ENCODE data around the gene GAR1. TPM values are rescaled to one million over a fixed set of nuclear protein-coding genes. Genes with fewer than 3 reads are reported as not detected.
A peak's percentile ranks its signal among the peaks of the same experiment; 100 is the strongest.

The GAR1 gene
- total RNA-seq, 4 donors from 2014 or later = 5.9 to 14.2 (median 11.3) TPM

DNA sequence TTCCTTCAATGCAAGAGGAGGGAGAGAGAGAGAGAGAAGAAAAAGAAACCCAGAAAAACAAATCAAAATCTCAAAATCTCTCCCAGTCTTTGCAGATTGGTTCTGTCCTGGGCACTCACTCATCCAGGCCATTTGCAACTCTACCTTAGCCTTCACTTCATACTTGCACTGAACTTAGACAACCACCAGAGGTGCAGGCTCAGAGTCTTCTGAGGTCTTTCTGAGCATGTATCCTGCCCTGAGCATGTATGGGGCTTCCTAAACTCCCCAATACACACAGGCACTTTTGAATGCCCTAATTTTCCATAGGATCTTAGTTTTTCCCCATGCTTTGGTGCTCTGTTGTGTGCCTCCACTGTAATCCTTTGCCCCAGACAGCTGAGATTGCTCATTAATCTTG is 16.7 kb upstream of the GAR1 start:
- H3K36me3 ChIP-seq = no peaks in the 10 kb centered on the region
- H3K27ac ChIP-seq = no peak overlapping the region
- peaks cover 0 to 17% (median 7%) of the 10 kb centered on the region in 3 donors for H3K4me1 ChIP-seq
- peaks cover 0 to 16% (median 0%) of the 10 kb centered on the region in 3 donors for H3K9me3 ChIP-seq
- TF ChIP-seq POLR2A (IDR thresholded peaks at IDR 0.05) (no peak), CTCF (IDR thresholded peaks at IDR 0.05) (peak in 1 of 6 experiments; percentile 17)
- DNase-seq = no peak
- no peaks in the 10 kb centered on the region for H3K27me3 ChIP-seq
- intact Hi-C loops (cut with DNase I) = no loop called here
- H3K4me3 ChIP-seq = no peak overlapping the region

DNA sequence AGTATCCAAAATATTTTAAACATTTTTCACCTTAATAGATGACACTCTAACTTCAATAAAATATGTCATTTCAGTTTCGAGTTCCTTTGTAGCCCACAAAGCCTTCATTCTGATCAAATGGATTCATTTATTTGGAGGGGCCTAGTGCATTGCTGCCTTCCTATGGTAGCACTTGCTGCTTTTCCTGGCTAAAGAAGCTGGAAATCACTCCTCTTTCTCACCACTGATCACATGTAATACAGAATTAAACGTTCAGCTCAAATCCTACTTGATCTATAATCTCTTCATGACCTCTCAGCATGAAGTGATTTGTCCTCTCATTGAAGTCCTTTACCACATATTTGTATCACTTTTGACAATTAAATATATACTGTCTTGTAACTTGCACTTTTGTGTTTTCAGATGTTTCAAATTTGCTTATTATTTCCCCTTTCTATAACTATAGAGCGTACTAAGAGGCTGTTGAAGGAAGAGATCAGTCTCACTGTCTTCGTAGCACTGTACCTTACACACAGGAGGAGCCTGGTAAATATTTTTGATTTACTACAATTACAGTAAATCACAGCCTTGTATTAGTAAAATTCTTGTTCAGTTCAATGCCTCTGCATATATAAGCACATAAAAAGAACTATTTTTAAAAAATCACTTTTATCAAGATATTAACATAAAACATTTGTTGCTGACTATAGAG is 14.3 kb upstream of the GAR1 start:
- Histone ChIP-seq H3K4me1 (peaks cover 0 to 17% (median 7%) of the 10 kb centered on the region in 3 donors), H3K9me3 (peaks cover 0 to 4% (median 0%) of the 10 kb centered on the region in 3 donors), H3K27me3 (no peaks in the 10 kb centered on the region), H3K36me3 (no peaks in the 10 kb centered on the region), H3K27ac (peak overlapping the region in 3 of 4 donors; percentile 30 to 59 (median 36)), H3K4me3 (peak overlapping the region in 3 of 4 donors; percentile 23 to 53 (median 30))
- 32 to 48% methylated on average over 4 of the region's 4 CpGs for WGBS, 2 donors
- no peak for TF ChIP-seq POLR2A (IDR thresholded peaks at IDR 0.05)
- TF ChIP-seq CTCF (IDR thresholded peaks at IDR 0.05) = no peak
- DNase-seq = no peak
- intact Hi-C loops (cut with DNase I) = no loop called here

DNA sequence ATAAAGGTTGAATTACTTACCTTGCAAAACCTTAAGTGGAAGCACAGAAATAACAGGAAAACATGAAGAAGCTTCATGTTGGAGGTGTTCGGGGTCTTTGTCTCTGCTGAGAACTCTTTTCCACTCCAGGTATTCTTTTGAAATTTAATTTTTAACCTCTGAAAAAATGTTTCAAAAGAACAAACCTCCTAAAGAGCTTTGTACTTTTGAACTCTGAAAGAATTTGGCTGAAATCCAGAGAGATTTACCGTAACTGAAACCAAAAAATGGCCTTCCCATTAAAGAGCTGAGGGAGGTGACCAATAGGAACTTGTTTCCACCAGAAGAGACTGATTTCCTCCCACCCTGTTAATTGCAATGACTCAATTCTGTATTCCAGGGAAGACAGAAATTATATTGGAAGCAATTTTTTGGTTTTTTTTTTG is 13.7 kb upstream of the GAR1 start, which contains the start of gene CFI:
Gene CFI (minus strand): TSS at position 105 of the 425 bp plus-strand sequence. CDS start 28 bp downstream, at position 77.
- TF ChIP-seq POLR2A (IDR thresholded peaks at IDR 0.05) = no peak
- no peak for TF ChIP-seq CTCF (IDR thresholded peaks at IDR 0.05)
- no peak for DNase-seq
- intact Hi-C loops (cut with DNase I) = no loop called here
- peaks cover 0 to 17% (median 7%) of the 10 kb centered on the region in 3 donors for H3K4me1 ChIP-seq
- no peaks in the 10 kb centered on the region for H3K27me3 ChIP-seq
- H3K27ac ChIP-seq = peak within 1 kb of the TSS in 3 of 4 donors; percentile 36 to 59 (median 42)
- 24 to 31% methylated on average over 2 of the region's 2 CpGs for WGBS, 2 donors
- H3K9me3 ChIP-seq = peaks cover 0 to 4% (median 0%) of the 10 kb centered on the region in 3 donors
- H3K36me3 ChIP-seq = no peaks in the 10 kb centered on the region
- peak within 1 kb of the TSS in 3 of 4 donors; percentile 23 to 53 (median 30) for H3K4me3 ChIP-seq

DNA sequence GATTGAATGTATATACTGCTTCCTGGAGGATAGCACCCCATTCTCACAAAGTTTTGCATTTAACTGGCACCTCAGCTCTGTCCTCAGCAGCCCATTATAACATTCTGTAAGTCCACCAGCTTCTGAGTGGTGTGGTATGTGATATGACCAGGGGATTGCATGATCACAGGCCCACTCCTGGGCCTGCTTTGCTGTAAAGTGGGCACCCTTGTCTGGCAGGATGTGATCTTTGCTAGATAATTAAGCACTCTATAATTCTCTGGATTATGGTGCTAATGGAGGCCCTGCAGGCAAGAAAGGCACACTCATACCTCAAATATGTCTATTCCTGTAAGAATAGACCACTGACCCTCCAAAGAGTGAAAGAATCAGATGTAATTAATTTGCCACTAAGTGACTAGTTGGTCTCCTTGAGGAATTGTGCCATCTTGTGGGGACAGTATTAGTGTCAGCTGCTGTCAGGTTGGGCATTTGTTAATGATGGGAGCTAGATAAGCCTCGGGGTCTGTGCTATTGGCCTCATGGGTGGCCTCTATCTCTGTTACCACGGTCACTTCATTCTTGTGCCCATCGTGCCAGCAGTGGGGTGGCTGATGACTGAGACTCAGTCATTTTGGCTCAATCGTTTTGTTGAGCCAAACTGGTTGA is 11.5 kb upstream of the GAR1 start:
- no peak for DNase-seq

More for the DNA sequence above, 11.5 kb upstream of the GAR1 start:
- 24 to 35% methylated on average over 4 of the region's 4 CpGs for WGBS, 2 donors
- TF ChIP-seq CTCF (IDR thresholded peaks at IDR 0.05) (peak in 5 of 6 experiments; percentile 14 to 57 (median 17)), POLR2A (IDR thresholded peaks at IDR 0.05) (no peak)
- H3K36me3 ChIP-seq = no peaks in the 10 kb centered on the region
- H3K9me3 ChIP-seq = no peaks in the 10 kb centered on the region
- peaks cover 0 to 17% (median 7%) of the 10 kb centered on the region in 3 donors for H3K4me1 ChIP-seq
- H3K27ac ChIP-seq = no peak overlapping the region
- H3K27me3 ChIP-seq = no peaks in the 10 kb centered on the region
- no peak overlapping the region for H3K4me3 ChIP-seq
- intact Hi-C loops (cut with DNase I) = no loop called here

Measured in esophagus squamous epithelium (tissue), 5 donors.